Endothelial cell of umbilical vein (primary cell): ENCODE results near the gene MLEC. TPM values are rescaled to one million over a fixed set of nuclear protein-coding genes. Genes with fewer than 3 reads are reported as not detected.

ENCODE experiments used
- BruUV-seq: library from RNA; stranded (reverse); fragments of 400-500 nt; replicated peaks from 2 replicates; lab custom pipeline; 2021; lab: Mats Ljungman, UMichigan
- CTCF ChIA-PET: fragments of 300-600, 350-600 bp; sonication (Branson Sonifier 250); formaldehyde crosslinking; loops from one replicate; lab custom pipeline; 2021; ENCODE audit warnings: antibody characterized with exemption, inconsistent platforms; lab: Charles Lee
- POLR2A ChIA-PET: fragments of 300-600, 350-600 bp; sonication (Branson Sonifier 250); formaldehyde crosslinking; loops from one replicate; lab custom pipeline; 2021; ENCODE audit warnings: antibody characterized with exemption, inconsistent platforms; lab: Charles Lee
- DNase-seq: peaks from one replicate; pipeline ENCODE4 v3.0.0-alpha.2; 2011; ENCODE audit warnings: low read depth, low spot score
- FAIRE-seq: peaks from 2 replicates; lab custom pipeline; 2011; peaks lifted over from hg19 to GRCh38; lab: Jason Lieb, UNC
- H2AFZ ChIP-seq: 2 replicates; pipeline ENCODE4 v1.6.0; 2012; ENCODE audit warnings: low read depth, low read length, control low read depth, inconsistent platforms
- H3K27ac ChIP-seq: 2 replicates; pipeline ENCODE4 v1.5.1; 2011; ENCODE audit warnings: low read depth, mild to moderate bottlenecking, control low read depth, low read length, moderate library complexity; ENCODE audit not compliant: insufficient read depth
- H3K27me3 ChIP-seq, 2 experiments: 2 replicates each; pipeline versions ENCODE4 v1.6.0 to v1.6.1; 2011; ENCODE audit warnings: low read length in 2 of 2, mixed read lengths in 1 of 2; ENCODE audit not compliant: control insufficient read depth in 2 of 2, insufficient read depth in 2 of 2
- H3K36me3 ChIP-seq, 2 experiments: 2 replicates in 1 of 2; 3 replicates in 1 of 2; pipeline ENCODE4 v1.5.1; 2011; ENCODE audit warnings: low read length in 2 of 2, mild to moderate bottlenecking in 1 of 2, moderate library complexity in 1 of 2; ENCODE audit not compliant: control insufficient read depth in 2 of 2, insufficient read depth in 2 of 2; ENCODE audit errors: extremely low read depth in 1 of 2
- H3K4me1 ChIP-seq: 3 replicates; pipeline ENCODE4 v1.5.1; 2011; ENCODE audit warnings: mild to moderate bottlenecking, low read length; ENCODE audit not compliant: control insufficient read depth, insufficient read depth; ENCODE audit errors: extremely low read depth
- H3K4me2 ChIP-seq: 2 replicates; pipeline ENCODE4 v1.6.1; 2011; ENCODE audit warnings: low read length, control low read depth, mixed read lengths; ENCODE audit not compliant: insufficient read depth
- H3K4me3 ChIP-seq, 3 experiments: fragments of 200-600 bp in 1 of 3; sonication (generic), shearing (Covaris generic) in 1 of 3; replicated peaks in 1 of 3; 2 replicates each; pipeline ENCODE4 v1.5.1; 2011 to 2016; ENCODE audit warnings: control low read depth in 3 of 3, low read length in 3 of 3, mild to moderate bottlenecking in 2 of 3, inconsistent platforms in 1 of 3, low read depth in 1 of 3, moderate library complexity in 1 of 3; ENCODE audit not compliant: insufficient read depth in 1 of 3
- H3K79me2 ChIP-seq: 2 replicates; pipeline ENCODE4 v1.6.0; 2012; ENCODE audit warnings: low read length, inconsistent platforms; ENCODE audit not compliant: control insufficient read depth, insufficient read depth
- H3K9ac ChIP-seq: replicated peaks from 2 replicates; pipeline ENCODE3; 2011; ENCODE audit warnings: low read length, control low read depth; ENCODE audit not compliant: insufficient read depth; ENCODE audit errors: extremely low read depth
- H3K9me1 ChIP-seq: replicated peaks from 3 replicates; pipeline ENCODE4 v1.6.0; 2011; ENCODE audit warnings: mild to moderate bottlenecking, low read length; ENCODE audit not compliant: control insufficient read depth, insufficient read depth; ENCODE audit errors: extremely low read depth
- H3K9me3 ChIP-seq: replicated peaks from 2 replicates; pipeline ENCODE4 v1.5.1; 2012; ENCODE audit warnings: low read length, inconsistent platforms; ENCODE audit not compliant: control insufficient read depth, insufficient read depth
- H4K20me1 ChIP-seq: replicated peaks from 2 replicates; pipeline ENCODE3; 2011; ENCODE audit warnings: mild to moderate bottlenecking, low read length; ENCODE audit not compliant: control insufficient read depth, insufficient read depth; ENCODE audit errors: extremely low read depth
- EZH2 ChIP-seq: IDR thresholded peaks from 2 replicates; pipeline ENCODE4 v1.6.1; 2012; ENCODE audit warnings: borderline replicate concordance, low read depth, mild to moderate bottlenecking, moderate library complexity, low read length, inconsistent platforms; ENCODE audit not compliant: severe bottlenecking
- FOS ChIP-seq: IDR thresholded peaks from 2 replicates; pipeline ENCODE4 v1.6.1; 2011; ENCODE audit warnings: mild to moderate bottlenecking, low read length, moderate library complexity, borderline replicate concordance; ENCODE audit not compliant: insufficient read depth
- GATA2 ChIP-seq: IDR thresholded peaks from 2 replicates; pipeline ENCODE4 v1.7.0; 2011; ENCODE audit warnings: low read depth, mild to moderate bottlenecking, moderate library complexity, mixed read lengths, low read length; ENCODE audit not compliant: insufficient read length, insufficient read depth
- JUN ChIP-seq: IDR thresholded peaks from 2 replicates; pipeline ENCODE4 v1.6.1; 2011; ENCODE audit warnings: borderline replicate concordance, low read depth; ENCODE audit not compliant: insufficient read length, insufficient read depth
- MAX ChIP-seq: IDR thresholded peaks from 2 replicates; pipeline ENCODE4 v1.6.1; 2011; ENCODE audit not compliant: insufficient read depth, insufficient read length
- MYC ChIP-seq: IDR thresholded peaks from one replicate; pipeline ENCODE4 v1.6.1; 2011; ENCODE audit warnings: mild to moderate bottlenecking, low read depth, low read length
- POLR2A ChIP-seq: IDR thresholded peaks from 2 replicates; pipeline ENCODE4 v1.6.1; 2012; ENCODE audit warnings: low read depth, mild to moderate bottlenecking, control low read depth, low read length
- POLR2AphosphoS5 ChIP-seq: IDR thresholded peaks from 2 replicates; pipeline ENCODE4 v1.6.1; 2012; ENCODE audit warnings: low read depth, mild to moderate bottlenecking, control low read depth, low read length, moderate library complexity; ENCODE audit not compliant: insufficient read depth
- dilution Hi-C: fragments of 300-500 bp; cut with MboI; formaldehyde crosslinking; loops from one replicate; pipeline ENCODE4 v1.15.0; 2019; ENCODE audit warnings: low sequenced_read_pairs; ENCODE audit not compliant: extremely low pct_ligation_motif_present
- intact Hi-C: fragments of 100-400 bp; cut with micrococcal nuclease; formaldehyde crosslinking; loops from one replicate; pipeline ENCODE4 v1.10.0; 2022
- polyA plus RNA-seq, 4 experiments: library from polyadenylated mRNA; depleted of rRNA in 3 of 4; stranded (reverse) in 3 of 4; unstranded in 1 of 4; fragments of >200 nt; gene quantifications; 2 replicates each; pipeline versions ENCODE4 v1.2.1 to v1.2.3, GENCODE V29; 2011 to 2012; ENCODE audit warnings: missing spikeins in 1 of 4
- total RNA-seq: library from RNA; stranded (reverse); gene quantifications from 2 replicates; pipeline ENCODE4 v1.2.3, GENCODE V29; 2021
- TF ChIP-seq, protein P1 (sequence below), 2 donors: IDR thresholded peaks; 1 replicate in 1 of 2; 2 replicates in 1 of 2; pipeline ENCODE4 v1.5.1; 2011; ENCODE audit warnings: low read length in 2 of 2, mild to moderate bottlenecking in 2 of 2, moderate library complexity in 2 of 2, control low read depth in 1 of 2, inconsistent platforms in 1 of 2, low read depth in 1 of 2; ENCODE audit not compliant: insufficient read depth in 1 of 2; ENCODE audit errors: extremely low read depth in 1 of 2

MLEC gene
- total and polyA plus RNA-seq, 2 donors (not counting 3 experiments of a cell fraction or from before 2014, with no cell fraction given), result 28.4 to 144 TPM

DNA sequence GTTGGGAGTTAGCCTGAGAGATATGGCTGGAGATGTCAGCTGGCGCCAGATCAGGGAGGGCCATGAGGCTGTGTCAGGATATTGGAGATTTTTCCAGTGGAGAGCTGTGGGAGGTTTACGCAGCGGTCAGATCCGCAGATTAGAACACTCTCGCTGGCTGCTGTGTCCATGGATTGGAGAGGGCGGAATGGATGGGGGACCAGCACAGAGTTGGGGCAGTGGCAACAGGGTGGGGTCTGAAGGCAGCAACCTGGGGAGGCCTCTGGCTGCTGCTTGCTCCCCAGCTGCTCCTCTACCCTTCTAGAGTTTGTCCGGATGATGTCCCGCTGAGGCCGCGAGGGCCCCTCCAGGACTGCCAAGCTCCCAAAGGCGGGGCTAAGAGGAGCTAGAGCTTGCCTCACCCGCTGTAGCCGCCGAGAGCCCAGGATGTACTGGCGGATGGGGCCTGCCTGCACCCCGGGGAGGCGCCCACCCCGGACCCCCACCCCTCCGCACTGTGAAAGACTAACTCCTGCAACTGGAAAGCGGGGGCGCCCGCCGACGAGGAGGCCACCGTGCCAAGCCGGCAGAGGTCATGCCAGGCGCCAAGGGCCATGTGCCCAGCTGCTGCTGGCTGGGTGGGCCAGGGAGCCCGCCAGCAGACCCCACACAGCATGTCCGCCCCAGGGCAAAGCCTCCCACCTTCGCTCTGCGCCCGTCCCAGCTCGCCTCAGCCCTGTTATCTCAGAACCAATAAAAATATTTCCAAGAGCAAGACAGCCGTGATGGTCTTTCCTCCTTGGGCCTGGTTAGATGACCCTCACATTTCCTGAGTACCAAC lies 20.2 kb upstream of the MLEC start:
- ChIA-PET POLR2A (interaction anchor here (0.7 kb wide), 1 partner anchor 10 kb away, joined by 3 read pairs; no protein-coding TSS in a partner anchor), CTCF (interaction anchor here (0.6 to 1.8 kb wide), 3 partner anchors 14 to 492 kb away, joined by 6 to 7 read pairs (median 7); no protein-coding TSS in a partner anchor)

More for the DNA sequence above, 20.2 kb upstream of the MLEC start:
- Histone ChIP-seq H3K27ac (no peak overlapping the region), H4K20me1 (no peaks in the 10 kb centered on the region), H3K79me2 (no peaks in the 10 kb centered on the region), H3K9me3 (no peaks in the 10 kb centered on the region), H3K4me1 (no peaks in the 10 kb centered on the region), H3K4me2 (no peak overlapping the region), H2AFZ (no peak overlapping the region), H3K27me3 (peaks cover 0 to 3% of the 10 kb centered on the region in 2 experiments), H3K9ac (no peak overlapping the region), H3K4me3 (no peak overlapping the region), H3K9me1 (no peaks in the 10 kb centered on the region), H3K36me3 (no peaks in the 10 kb centered on the region)
- TF ChIP-seq MAX (no peak), JUN (no peak), POLR2AphosphoS5 (no peak), GATA2 (no peak), FOS (no peak), MYC (no peak), POLR2A (no peak), EZH2 (no peak)
- TF ChIP-seq, protein P1, sequence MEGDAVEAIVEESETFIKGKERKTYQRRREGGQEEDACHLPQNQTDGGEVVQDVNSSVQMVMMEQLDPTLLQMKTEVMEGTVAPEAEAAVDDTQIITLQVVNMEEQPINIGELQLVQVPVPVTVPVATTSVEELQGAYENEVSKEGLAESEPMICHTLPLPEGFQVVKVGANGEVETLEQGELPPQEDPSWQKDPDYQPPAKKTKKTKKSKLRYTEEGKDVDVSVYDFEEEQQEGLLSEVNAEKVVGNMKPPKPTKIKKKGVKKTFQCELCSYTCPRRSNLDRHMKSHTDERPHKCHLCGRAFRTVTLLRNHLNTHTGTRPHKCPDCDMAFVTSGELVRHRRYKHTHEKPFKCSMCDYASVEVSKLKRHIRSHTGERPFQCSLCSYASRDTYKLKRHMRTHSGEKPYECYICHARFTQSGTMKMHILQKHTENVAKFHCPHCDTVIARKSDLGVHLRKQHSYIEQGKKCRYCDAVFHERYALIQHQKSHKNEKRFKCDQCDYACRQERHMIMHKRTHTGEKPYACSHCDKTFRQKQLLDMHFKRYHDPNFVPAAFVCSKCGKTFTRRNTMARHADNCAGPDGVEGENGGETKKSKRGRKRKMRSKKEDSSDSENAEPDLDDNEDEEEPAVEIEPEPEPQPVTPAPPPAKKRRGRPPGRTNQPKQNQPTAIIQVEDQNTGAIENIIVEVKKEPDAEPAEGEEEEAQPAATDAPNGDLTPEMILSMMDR (IDR thresholded peaks at IDR 0.05; ENCODE audit: extremely low read depth in 1 of 2, insufficient read depth in 1 of 2, low read depth in 1 of 2, low read length in 2 of 2), result no peak
- no peak for FAIRE-seq
- intact Hi-C loops, result no loop called here
- no TSS peak for BruUV-seq
- dilution Hi-C loops, result no loop called here
- no peak for DNase-seq
